KMS-11 (cell line): ENCODE data around the gene RECQL5.
A peak's percentile ranks its signal among the peaks of the same experiment; 100 is the strongest.

Experiments used
- H2AFZ ChIP-seq: fragments of 200-600 bp; sonication (generic); 2 replicates; pipeline ENCODE4 v1.6.1; 2016; ENCODE audit warnings: antibody characterized with exemption, mixed run types, low read depth
- H3K27ac ChIP-seq: fragments of 200-600 bp; sonication (generic); 2 replicates; pipeline ENCODE4 v1.6.1; 2016; ENCODE audit warnings: mild to moderate bottlenecking, mixed run types
- H3K27me3 ChIP-seq: fragments of 200-600 bp; sonication (generic); 2 replicates; pipeline ENCODE4 v1.6.1; 2017; ENCODE audit warnings: mild to moderate bottlenecking, low read depth, mixed run types, moderate library complexity; ENCODE audit not compliant: insufficient read depth
- H3K36me3 ChIP-seq: fragments of 200-600 bp; sonication (generic); 2 replicates; pipeline ENCODE4 v1.6.1; 2017; ENCODE audit warnings: mild to moderate bottlenecking, mixed run types; ENCODE audit not compliant: insufficient read depth
- H3K4me1 ChIP-seq: fragments of 200-600 bp; sonication (generic); 2 replicates; pipeline ENCODE4 v1.6.1; 2016; ENCODE audit warnings: mild to moderate bottlenecking, low read depth, mixed run types; ENCODE audit not compliant: poor library complexity, severe bottlenecking
- H3K4me2 ChIP-seq: fragments of 200-600 bp; sonication (generic); 2 replicates; pipeline ENCODE4 v1.7.0; 2016; ENCODE audit warnings: mild to moderate bottlenecking, mixed run types
- H3K4me3 ChIP-seq: fragments of 200-600 bp; sonication (generic); IDR thresholded peaks from 2 replicates; pipeline ENCODE4 v1.6.1; 2017; ENCODE audit warnings: low read depth, low read length, mixed read lengths; ENCODE audit not compliant: insufficient read depth
- H3K79me2 ChIP-seq: fragments of 200-600 bp; sonication (generic); 2 replicates; pipeline ENCODE4 v1.6.1; 2016; ENCODE audit warnings: low read depth, mixed run types; ENCODE audit not compliant: insufficient read depth
- H3K9ac ChIP-seq: fragments of 200-600 bp; sonication (generic); 2 replicates; pipeline ENCODE4 v1.6.1; 2016; ENCODE audit warnings: mild to moderate bottlenecking, mixed run types
- H4K20me1 ChIP-seq: fragments of 200-600 bp; sonication (generic); 2 replicates; pipeline ENCODE4 v1.6.1; 2016; ENCODE audit warnings: mild to moderate bottlenecking, mixed run types; ENCODE audit not compliant: insufficient read depth
- CTCF ChIP-seq: fragments of 200-600 bp; sonication (generic); conservative IDR thresholded peaks from 2 replicates; pipeline ENCODE4 v1.6.1; 2017; ENCODE audit warnings: low read depth, mild to moderate bottlenecking, antibody characterized with exemption, low read length, moderate library complexity, mixed read lengths

Gene RECQL5

DNA sequence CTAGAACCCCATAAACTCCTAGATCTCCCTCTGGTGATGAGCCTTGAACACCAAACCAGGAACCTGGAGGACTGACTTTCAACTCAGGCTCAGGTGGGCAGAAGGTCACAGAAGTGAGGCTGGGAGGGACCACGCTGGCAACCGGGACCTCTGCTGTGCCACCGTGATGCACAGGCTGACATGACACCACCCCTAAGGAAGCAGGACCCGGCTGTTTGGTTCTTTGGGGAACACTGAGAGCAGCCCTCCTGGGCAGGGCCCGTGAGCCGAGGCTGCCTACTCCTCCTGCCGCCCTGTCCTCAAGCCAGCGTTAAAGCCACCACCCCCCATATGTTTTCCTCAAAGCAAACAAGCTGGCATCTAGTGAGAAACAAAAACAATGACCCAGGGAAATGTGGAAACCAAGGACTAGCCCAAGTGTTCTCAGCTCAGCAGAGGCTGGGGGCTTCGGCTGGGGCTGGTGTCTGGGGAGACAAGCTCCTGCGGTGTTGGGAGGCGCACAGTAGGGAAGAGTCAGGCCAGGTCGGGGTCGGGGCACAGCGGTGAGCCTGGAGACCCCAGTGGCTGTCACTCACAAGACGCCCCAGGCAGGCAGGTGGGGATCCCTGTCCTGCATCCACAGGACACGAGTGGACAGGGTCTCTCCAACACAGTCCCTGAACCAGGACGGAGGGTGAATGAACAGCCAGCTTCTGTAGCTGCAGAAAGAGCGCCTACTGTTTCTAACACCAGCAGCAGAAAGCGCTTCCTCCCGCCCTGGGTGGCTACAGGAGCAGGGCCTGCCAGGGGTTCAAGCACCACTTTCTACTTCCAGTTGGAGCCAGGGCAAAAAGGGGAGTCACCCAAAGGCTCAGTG lies 32.0 kb downstream of the RECQL5 start:
- Histone ChIP-seq H3K36me3 (no peaks in the 10 kb centered on the region), H4K20me1 (no peaks in the 10 kb centered on the region), H3K79me2 (no peaks in the 10 kb centered on the region), H3K4me3 (no peak overlapping the region), H3K27ac (no peak overlapping the region), H3K9ac (no peak overlapping the region), H3K27me3 (no peaks in the 10 kb centered on the region), H3K4me1 (peaks cover 14% of the 10 kb centered on the region), H3K4me2 (no peak overlapping the region), H2AFZ (no peak overlapping the region)
- no peak for TF ChIP-seq CTCF

DNA sequence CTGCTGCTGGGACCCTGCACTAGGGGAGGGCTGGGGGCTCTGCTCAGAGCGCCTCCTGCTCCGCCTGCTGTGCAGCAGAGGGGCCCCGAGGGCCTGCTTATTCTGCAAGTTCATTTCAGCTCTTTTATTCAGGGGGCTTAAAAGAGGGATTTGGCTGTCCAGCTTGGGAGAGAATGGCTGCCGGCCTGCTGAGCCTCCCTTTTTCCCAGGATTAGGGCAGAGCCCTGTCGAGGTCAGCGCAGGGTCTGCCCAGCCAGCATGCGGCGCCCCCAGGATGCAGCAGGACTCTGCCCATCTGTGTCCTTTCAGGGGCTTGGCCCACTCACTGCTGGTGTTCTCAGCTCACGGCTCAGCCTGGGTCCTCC lies 32.6 kb downstream of the RECQL5 start:
- no peak overlapping the region for H3K27ac ChIP-seq
- TF ChIP-seq CTCF, result no peak
- H3K4me2 ChIP-seq, result peak overlapping the region; percentile 30; the same call in 1 of the 2 replicates
- no peaks in the 10 kb centered on the region for H3K27me3 ChIP-seq
- no peaks in the 10 kb centered on the region for H3K79me2 ChIP-seq
- no peak overlapping the region for H3K4me3 ChIP-seq
- H3K4me1 ChIP-seq, result peaks cover 14% of the 10 kb centered on the region
- no peak overlapping the region for H3K9ac ChIP-seq
- no peaks in the 10 kb centered on the region for H4K20me1 ChIP-seq
- no peak overlapping the region for H2AFZ ChIP-seq
- H3K36me3 ChIP-seq, result no peaks in the 10 kb centered on the region

GRCh38 chr17:75633486-75634375 lies 33.2 kb downstream of the RECQL5 start:
- Histone ChIP-seq H3K27ac (no peak overlapping the region), H3K4me1 (peaks cover 14% of the 10 kb centered on the region), H2AFZ (no peak overlapping the region), H3K36me3 (no peaks in the 10 kb centered on the region), H4K20me1 (no peaks in the 10 kb centered on the region), H3K79me2 (no peaks in the 10 kb centered on the region), H3K4me2 (peak overlapping the region; percentile 44; the same call in 1 of the 2 replicates), H3K9ac (0 out of 2 replicates have a peak overlapping the region, but pooled peaks have one; percentile 22), H3K4me3 (no peak overlapping the region), H3K27me3 (no peaks in the 10 kb centered on the region)
- TF ChIP-seq CTCF, result peak; percentile 45; the same call in 1 of the 2 replicates

DNA sequence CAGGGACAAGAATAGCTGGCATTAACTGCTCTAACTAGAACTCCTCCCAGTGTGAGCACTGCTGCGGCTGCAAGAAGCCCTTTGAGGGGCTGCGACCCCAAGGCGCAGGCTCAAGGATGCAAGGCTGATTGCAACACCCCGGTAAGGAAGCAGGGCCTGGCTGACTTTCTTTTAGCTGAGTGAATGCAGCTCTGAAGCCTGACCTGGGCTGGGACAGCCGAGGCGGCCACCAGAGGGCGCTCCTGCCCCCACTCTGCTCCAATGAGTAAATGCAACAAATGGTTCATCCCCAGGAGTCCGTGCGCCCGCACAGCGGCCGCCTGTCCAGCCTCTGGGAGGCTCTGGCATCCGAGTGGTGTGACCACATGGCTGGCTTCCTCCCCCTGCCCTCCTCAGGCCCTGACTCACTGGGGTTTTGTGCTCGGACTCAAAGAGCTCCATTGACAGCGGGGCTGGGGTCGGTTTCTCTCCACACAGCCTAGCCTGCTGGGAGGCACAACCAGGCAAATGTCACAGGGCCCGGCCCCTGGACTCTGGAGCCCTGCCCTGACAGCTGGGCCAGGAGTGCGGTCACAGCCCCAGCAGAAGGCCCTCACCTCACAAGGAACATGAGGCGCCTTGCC lies 34.0 kb downstream of the RECQL5 start, which contains the start of gene SMIM5:
SMIM5 (plus strand) TSS at position 572 of the 623 bp plus-strand sequence. CDS start 6,768 bp downstream, outside the sequence.
- Histone ChIP-seq H3K4me3 (no peak within 1 kb of the TSS), H3K9ac (0 out of 2 replicates have a peak within 1 kb of the TSS, but pooled peaks have one; percentile 22), H3K27ac (no peak within 1 kb of the TSS), H2AFZ (no peak within 1 kb of the TSS), H3K79me2 (no peaks in the 10 kb centered on the region), H3K4me2 (peak within 1 kb of the TSS; percentile 44; the same call in 1 of the 2 replicates), H3K27me3 (no peaks in the 10 kb centered on the region), H4K20me1 (no peaks in the 10 kb centered on the region), H3K4me1 (peaks cover 14% of the 10 kb centered on the region), H3K36me3 (no peaks in the 10 kb centered on the region)
- peak; percentile 95 for TF ChIP-seq CTCF
